ENCODE data around the gene FBXO41. TPM values are rescaled to one million over a fixed set of nuclear protein-coding genes. Genes with fewer than 3 reads are reported as not detected.

FBXO41 gene
- total and polyA plus RNA-seq, 9 of the 15 experiments (the other 6 are each of a cell fraction or from before 2014, with no cell fraction given) = 0.21 to 8.2 (median 3.5) TPM

DNA sequence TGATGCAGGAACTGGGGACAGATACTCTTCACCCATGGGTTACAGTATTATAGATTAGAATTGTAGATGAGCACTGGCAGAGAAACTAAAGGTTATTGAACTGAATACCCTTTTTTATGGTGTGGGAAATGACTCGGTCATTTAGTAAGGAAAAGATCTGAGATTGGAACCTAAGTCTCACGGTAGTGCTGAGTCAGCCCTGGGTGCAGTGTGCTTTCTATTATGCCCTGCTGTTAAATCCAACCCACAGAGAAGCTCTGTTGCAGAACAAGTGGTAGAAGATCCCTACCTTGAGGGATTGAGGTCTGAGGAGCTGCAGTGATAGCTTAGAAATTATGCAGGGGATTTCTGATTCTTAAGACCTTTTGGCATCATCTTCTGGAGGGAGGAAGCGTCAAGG, 37.4 kb downstream of the FBXO41 start (continued):
- TF ChIP-seq RBM25 (IDR thresholded peaks at IDR 0.05; ENCODE audit: low read depth, low read length, severe bottlenecking) = no peak
- TF ChIP-seq SMAD4 (CRISPR knock-in tag; conservative IDR thresholded peaks at IDR 0.05) = no peak
- TF ChIP-seq ZNF785 (CRISPR knock-in tag; IDR thresholded peaks at IDR 0.05) = no peak
- no peak for TF ChIP-seq ZNF639 (CRISPR knock-in tag; conservative IDR thresholded peaks at IDR 0.05 in 1 of 2, IDR thresholded peaks at IDR 0.05 in 1 of 2)
- TF ChIP-seq MAFK (IDR thresholded peaks at IDR 0.05; ENCODE audit: low read length) = peak; percentile 41
- TF ChIP-seq NR3C1 (CRISPR knock-in tag; IDR thresholded peaks at IDR 0.05) = no peak
- TF ChIP-seq LARP7 (IDR thresholded peaks at IDR 0.05) = no peak
- TF ChIP-seq BMI1 (IDR thresholded peaks at IDR 0.05; ENCODE audit: low read length) = no peak
- TF ChIP-seq, protein P1, sequence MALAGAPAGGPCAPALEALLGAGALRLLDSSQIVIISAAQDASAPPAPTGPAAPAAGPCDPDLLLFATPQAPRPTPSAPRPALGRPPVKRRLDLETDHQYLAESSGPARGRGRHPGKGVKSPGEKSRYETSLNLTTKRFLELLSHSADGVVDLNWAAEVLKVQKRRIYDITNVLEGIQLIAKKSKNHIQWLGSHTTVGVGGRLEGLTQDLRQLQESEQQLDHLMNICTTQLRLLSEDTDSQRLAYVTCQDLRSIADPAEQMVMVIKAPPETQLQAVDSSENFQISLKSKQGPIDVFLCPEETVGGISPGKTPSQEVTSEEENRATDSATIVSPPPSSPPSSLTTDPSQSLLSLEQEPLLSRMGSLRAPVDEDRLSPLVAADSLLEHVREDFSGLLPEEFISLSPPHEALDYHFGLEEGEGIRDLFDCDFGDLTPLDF (CRISPR knock-in tag; IDR thresholded peaks at IDR 0.05) = no peak
- TF ChIP-seq FUS (optimal IDR thresholded peaks at IDR 0.05; ENCODE audit: low read depth, low read length) = no peak
